AG09319 (cell line): ENCODE results near the gene DPP4.

Experiments used
- DNase-seq: peaks from one replicate; pipeline ENCODE4 v3.0.0-alpha.2; 2010; ENCODE audit warnings: low read depth; ENCODE audit errors: extremely low read depth
- TF ChIP-seq, protein P1 (sequence below): IDR thresholded peaks from 2 replicates; pipeline ENCODE4 v1.5.1; 2011; ENCODE audit warnings: low read depth, mild to moderate bottlenecking, inconsistent platforms, low read length, moderate library complexity

Gene DPP4

DNA sequence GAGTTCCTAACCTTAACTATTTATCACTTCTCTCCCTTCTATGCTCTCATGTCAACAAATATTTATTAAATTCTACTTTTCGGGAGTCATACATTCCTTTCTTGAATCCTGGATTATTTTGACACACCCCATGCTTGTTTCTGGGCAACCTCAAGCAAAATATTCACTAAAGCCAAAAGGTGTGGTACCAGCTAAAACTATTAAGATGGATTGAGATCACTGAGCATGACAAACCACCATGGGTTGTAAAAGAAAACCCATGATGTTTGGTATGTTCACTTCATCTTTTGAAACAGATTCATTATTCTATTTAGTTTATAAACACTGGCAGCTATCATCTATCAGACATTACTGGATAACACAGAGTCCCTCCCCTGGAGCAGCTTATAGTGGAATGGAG lies 32.5 kb downstream of the DPP4 start:
- TF ChIP-seq, protein P1, sequence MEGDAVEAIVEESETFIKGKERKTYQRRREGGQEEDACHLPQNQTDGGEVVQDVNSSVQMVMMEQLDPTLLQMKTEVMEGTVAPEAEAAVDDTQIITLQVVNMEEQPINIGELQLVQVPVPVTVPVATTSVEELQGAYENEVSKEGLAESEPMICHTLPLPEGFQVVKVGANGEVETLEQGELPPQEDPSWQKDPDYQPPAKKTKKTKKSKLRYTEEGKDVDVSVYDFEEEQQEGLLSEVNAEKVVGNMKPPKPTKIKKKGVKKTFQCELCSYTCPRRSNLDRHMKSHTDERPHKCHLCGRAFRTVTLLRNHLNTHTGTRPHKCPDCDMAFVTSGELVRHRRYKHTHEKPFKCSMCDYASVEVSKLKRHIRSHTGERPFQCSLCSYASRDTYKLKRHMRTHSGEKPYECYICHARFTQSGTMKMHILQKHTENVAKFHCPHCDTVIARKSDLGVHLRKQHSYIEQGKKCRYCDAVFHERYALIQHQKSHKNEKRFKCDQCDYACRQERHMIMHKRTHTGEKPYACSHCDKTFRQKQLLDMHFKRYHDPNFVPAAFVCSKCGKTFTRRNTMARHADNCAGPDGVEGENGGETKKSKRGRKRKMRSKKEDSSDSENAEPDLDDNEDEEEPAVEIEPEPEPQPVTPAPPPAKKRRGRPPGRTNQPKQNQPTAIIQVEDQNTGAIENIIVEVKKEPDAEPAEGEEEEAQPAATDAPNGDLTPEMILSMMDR: no peak
- DNase-seq: no peak

DNA sequence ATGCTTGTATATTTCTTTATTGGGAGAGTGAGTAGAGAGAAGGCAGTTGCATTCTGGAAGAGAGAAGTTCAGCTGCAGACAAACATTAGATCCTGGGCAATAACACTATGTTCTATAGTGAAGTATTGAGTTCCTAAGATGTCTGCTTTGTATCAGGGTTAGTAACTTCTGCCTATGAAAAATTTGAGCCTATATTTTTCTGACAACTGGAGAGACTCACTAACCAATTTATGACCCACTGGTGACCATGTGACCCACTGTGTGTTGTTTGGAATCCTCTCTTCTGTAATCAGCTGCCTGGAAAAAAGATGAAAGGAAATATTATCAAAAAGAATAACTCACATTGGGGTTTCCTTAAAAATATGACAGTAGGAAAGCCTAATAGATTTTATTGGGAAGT lies 35.3 kb downstream of the DPP4 start:
- TF ChIP-seq, protein P1: no peak
- DNase-seq: no peak

DNA sequence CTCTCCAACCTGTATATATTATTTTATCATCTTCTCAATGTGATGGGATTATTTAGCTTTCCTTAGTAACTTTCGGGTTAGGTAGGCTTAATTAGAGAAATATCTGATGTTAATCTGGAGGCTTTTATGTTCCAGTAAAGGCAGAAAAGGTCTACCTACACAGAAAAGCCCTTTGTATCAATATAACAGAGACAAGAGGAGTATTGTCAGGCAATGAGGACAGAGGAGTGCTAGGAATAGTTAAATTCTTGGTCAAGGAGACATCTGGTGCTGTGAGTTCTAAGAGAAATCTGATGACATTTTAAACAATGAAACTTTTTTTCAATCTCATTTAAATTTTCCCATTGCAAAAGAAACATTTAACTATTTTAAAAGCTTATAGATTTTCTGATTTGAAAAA lies 36.1 kb downstream of the DPP4 start:
- no peak for DNase-seq
- TF ChIP-seq, protein P1: no peak

DNA sequence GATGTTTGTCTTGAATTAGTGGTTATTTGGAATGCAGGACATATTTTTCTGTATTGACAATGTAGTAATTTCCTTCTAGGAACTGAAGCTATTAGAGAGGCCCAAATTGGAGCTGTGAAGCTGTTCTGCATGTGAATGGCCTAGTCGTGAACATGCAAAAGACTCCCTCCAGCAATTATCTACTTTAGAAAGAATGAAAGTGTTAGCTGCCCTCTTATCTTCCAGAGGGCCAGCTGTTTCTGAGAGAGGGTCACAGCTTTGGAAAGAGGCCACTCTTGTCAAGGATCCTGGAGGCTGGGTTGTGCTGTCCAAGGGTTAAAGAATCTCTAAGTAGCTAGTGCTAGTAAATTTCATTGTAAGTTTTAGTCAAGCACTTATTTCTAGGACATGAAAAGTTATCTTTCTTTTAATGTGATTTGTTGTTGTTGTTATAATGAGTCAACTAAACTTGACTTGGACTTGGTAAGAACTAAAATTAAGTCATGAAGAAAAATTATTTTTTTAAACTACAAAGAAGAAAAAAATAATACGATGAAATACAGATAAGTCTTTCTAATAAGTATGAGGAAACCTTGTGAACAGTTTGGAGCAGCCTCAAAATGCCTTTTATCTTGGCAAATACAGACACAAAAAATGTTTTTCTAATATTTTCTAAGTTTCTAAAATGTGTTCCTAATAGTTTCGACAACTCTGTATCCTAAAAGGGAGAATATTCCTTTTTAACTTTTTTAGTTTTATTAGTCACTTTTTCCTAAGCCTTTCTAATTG lies 36.8 kb downstream of the DPP4 start:
- TF ChIP-seq, protein P1: no peak
- no peak for DNase-seq

DNA sequence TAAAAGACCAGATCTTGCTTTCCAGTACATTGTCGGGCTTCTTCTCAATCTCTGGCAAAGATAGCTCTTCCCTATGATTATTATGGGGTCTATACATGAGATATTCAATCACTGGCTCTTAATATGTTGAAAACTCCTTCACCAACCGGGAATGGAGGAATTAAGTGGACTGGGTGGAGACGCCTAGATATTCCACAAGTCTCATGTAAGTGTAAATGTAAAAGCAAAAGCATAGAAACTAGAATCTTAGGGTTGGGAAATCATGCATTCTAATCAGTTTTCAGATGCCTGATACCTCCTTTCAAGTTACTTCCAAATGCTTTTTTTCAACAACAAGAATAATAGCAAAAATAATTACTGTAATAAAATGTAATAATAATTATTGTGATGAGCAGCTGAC lies 38.0 kb downstream of the DPP4 start:
- TF ChIP-seq, protein P1: no peak
- DNase-seq: no peak

DNA sequence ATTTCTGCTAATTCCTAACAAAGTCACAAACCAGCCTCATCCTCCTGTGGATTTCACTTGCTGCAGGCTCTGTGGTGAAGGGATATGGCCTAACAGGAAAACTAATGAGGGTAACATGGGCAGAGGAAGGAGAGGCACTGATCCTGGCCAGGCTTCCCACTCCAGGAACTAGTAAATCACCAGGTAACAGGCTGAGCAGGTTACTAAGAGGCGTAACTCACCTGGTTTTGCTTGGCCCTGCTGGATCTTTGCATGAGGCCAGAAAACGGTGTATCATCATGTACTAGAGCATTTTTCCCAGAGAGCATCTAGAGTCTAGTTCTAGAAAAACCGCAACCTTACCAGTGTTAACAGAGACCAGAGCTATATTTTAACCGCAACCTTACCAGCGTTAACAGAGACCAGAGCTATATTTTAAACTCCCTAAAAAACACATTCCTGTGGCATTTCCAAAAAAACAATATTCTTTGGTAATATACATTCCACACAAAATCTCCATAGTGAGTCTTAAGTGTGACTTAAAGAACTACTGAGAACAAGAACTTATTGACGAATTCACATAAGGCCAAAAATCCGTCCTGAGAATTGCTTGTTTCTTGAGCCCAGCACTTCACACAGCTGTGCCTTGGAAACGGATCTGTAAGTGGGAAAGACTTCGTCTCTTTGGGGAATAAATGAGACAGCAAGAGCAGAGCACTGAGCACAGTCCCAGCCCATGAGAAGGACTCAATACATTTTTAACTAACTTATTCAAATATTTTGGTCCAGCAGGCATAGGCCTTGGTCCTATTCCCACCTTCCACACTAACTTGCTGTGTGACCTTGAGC lies 43.4 kb downstream of the DPP4 start:
- DNase-seq: no peak
- TF ChIP-seq, protein P1: no peak

DNA sequence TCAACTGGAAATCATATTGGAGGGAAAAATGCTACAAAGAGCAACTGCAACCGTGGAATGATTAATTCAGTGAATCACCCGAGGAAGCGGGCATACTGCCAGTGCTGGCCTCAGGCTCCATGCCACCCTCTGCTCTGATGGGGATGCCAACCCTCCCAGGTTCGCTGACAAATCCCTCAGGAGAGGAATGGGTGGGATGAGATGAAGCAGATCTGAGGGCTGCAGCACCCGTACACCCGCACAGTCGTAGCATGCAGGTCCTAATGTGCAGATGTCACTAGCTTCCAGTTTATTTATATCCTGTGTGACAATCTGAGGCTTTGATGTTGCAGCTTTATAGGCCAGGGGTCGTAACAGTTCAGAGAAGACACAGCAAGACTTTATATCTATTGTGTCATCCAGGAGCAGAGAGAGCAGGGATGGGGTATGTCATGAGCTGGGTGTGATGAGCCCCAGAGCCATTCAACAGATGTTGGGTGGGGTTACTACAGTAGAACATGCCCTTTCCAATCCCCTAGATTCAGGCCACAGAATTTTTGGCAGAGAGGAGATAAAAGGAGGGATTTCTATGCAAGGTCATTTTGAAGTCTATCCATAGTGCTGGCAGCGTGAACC lies 44.6 kb downstream of the DPP4 start:
- TF ChIP-seq, protein P1: no peak
- peak; percentile 12 for DNase-seq
